ENCODE measurements around the gene C20orf204. TPM values are rescaled to one million over a fixed set of nuclear protein-coding genes. Genes with fewer than 3 reads are reported as not detected.

The C20orf204 gene
- total and polyA plus RNA-seq, 2 donors (not counting 3 experiments of a cell fraction or from before 2014, with no cell fraction given), result 2.8 to 5.8 TPM

- H4K20me1 ChIP-seq (replicated peaks; ENCODE audit: control insufficient read depth, extremely low read depth, insufficient read depth, low read length), result no peaks in the 10 kb centered on the region
- H3K9me3 ChIP-seq (replicated peaks; ENCODE audit: control insufficient read depth, insufficient read depth, low read length), result no peaks in the 10 kb centered on the region
- FAIRE-seq (peak; percentile 96), DNase-seq (ENCODE audit: low read depth, low spot score) (peak; percentile 35)
- peak overlapping the region; percentile 62 for H3K27ac ChIP-seq (ENCODE audit: insufficient read depth, low read depth, low read length)
- no peak overlapping the region for H2AFZ ChIP-seq (ENCODE audit: low read depth, low read length)
- H3K9me1 ChIP-seq (replicated peaks; ENCODE audit: control insufficient read depth, extremely low read depth, insufficient read depth, low read length), result no peaks in the 10 kb centered on the region
- no peaks in the 10 kb centered on the region for H3K27me3 ChIP-seq (ENCODE audit: control insufficient read depth in 2 of 2, insufficient read depth in 2 of 2, low read length in 2 of 2)
- peak; percentile 17 for TF ChIP-seq FOS (IDR thresholded peaks at IDR 0.05; ENCODE audit: borderline replicate concordance, insufficient read depth, low read length)
- peak; percentile 56 for TF ChIP-seq POLR2A (IDR thresholded peaks at IDR 0.05; ENCODE audit: low read depth, low read length)
- TF ChIP-seq CTCF (IDR thresholded peaks at IDR 0.05; ENCODE audit: extremely low read depth in 1 of 2, insufficient read depth in 1 of 2, low read depth in 1 of 2, low read length in 2 of 2), result no peak
- peak; percentile 71 for TF ChIP-seq POLR2AphosphoS5 (IDR thresholded peaks at IDR 0.05; ENCODE audit: insufficient read depth, low read depth, low read length)
- no peak for TF ChIP-seq EZH2 (IDR thresholded peaks at IDR 0.05; ENCODE audit: borderline replicate concordance, low read depth, low read length, severe bottlenecking)
- TF ChIP-seq JUN (IDR thresholded peaks at IDR 0.05; ENCODE audit: borderline replicate concordance, insufficient read depth, insufficient read length, low read depth), result no peak
- no peaks in the 10 kb centered on the region for H3K79me2 ChIP-seq (ENCODE audit: control insufficient read depth, insufficient read depth, low read length)
- POLR2A ChIA-PET, result interaction anchor here (1.3 to 2.3 kb wide), 7 partner anchors 10 to 44 kb away, joined by 3 to 21 read pairs (median 6); partner anchors contain the start of genes SOX18 and TCEA2
- TSS peak; percentile 49 for BruUV-seq (replicated peaks)
- CTCF ChIA-PET, result interaction anchor here (0.6 to 7.5 kb wide), 20 partner anchors 7 to 501 kb away, joined by 3 to 412 read pairs (median 7); partner anchors contain the start of genes LKAAEAR1, OPRL1, PRPF6 and PTK6
- H3K9ac ChIP-seq (replicated peaks; ENCODE audit: extremely low read depth, insufficient read depth, low read length), result no peak overlapping the region
- peak overlapping the region in 1 of 3 experiments; percentile 65 for H3K4me3 ChIP-seq (replicated peaks in 1 of 3; ENCODE audit: insufficient read depth in 1 of 3, low read depth in 1 of 3, low read length in 3 of 3)
- dilution Hi-C loops (cut with MboI; ENCODE audit: extremely low pct_ligation_motif_present, low sequenced_read_pairs) (no loop called here), intact Hi-C loops (cut with micrococcal nuclease) (loop anchor here (1.0 kb wide), 5 partner anchors 8 to 81 kb away; partner anchors contain the start of gene PRPF6)
- H3K4me1 ChIP-seq (ENCODE audit: control insufficient read depth, extremely low read depth, insufficient read depth, low read length), result peaks cover 46% of the 10 kb centered on the region
- H3K36me3 ChIP-seq (ENCODE audit: control insufficient read depth in 2 of 2, extremely low read depth in 1 of 2, insufficient read depth in 2 of 2, low read length in 2 of 2), result no peaks in the 10 kb centered on the region
- peak overlapping the region; percentile 48 for H3K4me2 ChIP-seq (ENCODE audit: insufficient read depth, low read length)
These were observed 3.5 kb downstream of the C20orf204 start for GRCh38 chr20:64039293-64040160.

All from endothelial cell of umbilical vein (primary cell).